Panc1 (cell line): Measurements from ENCODE around the gene CA9.

ENCODE experiments used
- CTCF ChIP-seq: fragments of 450-650 bp; IDR thresholded peaks from 2 replicates; pipeline ENCODE4 v1.5.1; 2017; ENCODE audit warnings: mild to moderate bottlenecking
- POLR2AphosphoS5 ChIP-seq: IDR thresholded peaks from 2 replicates; pipeline ENCODE4 v1.6.1; 2012; ENCODE audit warnings: mild to moderate bottlenecking, low read depth, low read length, moderate library complexity
- SIN3A ChIP-seq: IDR thresholded peaks from 2 replicates; pipeline ENCODE4 v1.6.1; 2012; ENCODE audit warnings: low read depth, mild to moderate bottlenecking, low read length, moderate library complexity, borderline replicate concordance; ENCODE audit not compliant: insufficient read depth
- TCF7L2 ChIP-seq: IDR thresholded peaks from 2 replicates; pipeline ENCODE4 v1.6.1; 2011; ENCODE audit warnings: mild to moderate bottlenecking, low read depth, low read length, inconsistent platforms
- TF ChIP-seq, protein P1 (sequence below), 2 experiments: IDR thresholded peaks; 2 replicates each; pipeline ENCODE4 v1.6.1; 2011 to 2012; ENCODE audit warnings: low read depth in 2 of 2, control low read depth in 1 of 2, low read length in 1 of 2, mild to moderate bottlenecking in 1 of 2, moderate library complexity in 1 of 2; ENCODE audit not compliant: insufficient read depth in 1 of 2

DNA sequence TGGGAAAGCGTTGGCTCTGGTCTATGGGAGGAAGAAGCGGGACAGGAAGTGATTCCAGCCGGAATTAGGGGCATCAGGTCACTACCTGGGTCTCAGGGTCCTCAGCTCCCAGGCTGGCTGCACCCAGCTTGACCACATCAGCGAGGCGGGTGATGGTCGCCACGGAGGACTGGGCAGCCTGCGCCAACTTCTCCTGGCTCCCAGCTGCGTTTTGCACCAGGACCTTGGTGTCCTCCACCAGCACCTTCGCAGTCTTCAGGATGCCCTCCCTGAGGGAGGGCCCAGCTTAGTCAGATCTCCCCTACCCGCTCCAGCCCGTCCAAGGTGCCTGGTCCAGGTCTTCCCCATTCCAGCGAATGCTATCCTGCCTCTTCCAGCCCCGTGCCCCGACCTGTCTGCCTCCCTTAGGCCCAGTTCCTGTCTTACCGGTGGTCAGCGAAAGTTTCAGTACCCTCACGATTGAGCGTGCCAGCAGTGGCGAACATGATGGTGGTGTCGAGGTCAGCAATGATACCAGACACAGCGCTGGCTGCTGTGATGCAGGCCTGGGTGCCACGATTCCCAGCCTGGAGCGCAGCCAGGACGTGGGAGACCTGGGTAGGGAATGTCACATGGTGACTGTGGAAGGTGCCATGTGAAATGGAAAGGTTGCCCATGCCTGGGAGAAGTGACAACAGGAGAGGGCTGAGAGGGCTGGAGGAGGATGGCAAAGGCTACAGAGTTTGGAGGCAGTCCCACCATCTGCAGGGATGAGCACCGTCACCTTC, 30.4 kb downstream of the CA9 start:
- no peak for TF ChIP-seq CTCF
- no peak for TF ChIP-seq POLR2AphosphoS5
- no peak for TF ChIP-seq SIN3A
- TF ChIP-seq, protein P1, sequence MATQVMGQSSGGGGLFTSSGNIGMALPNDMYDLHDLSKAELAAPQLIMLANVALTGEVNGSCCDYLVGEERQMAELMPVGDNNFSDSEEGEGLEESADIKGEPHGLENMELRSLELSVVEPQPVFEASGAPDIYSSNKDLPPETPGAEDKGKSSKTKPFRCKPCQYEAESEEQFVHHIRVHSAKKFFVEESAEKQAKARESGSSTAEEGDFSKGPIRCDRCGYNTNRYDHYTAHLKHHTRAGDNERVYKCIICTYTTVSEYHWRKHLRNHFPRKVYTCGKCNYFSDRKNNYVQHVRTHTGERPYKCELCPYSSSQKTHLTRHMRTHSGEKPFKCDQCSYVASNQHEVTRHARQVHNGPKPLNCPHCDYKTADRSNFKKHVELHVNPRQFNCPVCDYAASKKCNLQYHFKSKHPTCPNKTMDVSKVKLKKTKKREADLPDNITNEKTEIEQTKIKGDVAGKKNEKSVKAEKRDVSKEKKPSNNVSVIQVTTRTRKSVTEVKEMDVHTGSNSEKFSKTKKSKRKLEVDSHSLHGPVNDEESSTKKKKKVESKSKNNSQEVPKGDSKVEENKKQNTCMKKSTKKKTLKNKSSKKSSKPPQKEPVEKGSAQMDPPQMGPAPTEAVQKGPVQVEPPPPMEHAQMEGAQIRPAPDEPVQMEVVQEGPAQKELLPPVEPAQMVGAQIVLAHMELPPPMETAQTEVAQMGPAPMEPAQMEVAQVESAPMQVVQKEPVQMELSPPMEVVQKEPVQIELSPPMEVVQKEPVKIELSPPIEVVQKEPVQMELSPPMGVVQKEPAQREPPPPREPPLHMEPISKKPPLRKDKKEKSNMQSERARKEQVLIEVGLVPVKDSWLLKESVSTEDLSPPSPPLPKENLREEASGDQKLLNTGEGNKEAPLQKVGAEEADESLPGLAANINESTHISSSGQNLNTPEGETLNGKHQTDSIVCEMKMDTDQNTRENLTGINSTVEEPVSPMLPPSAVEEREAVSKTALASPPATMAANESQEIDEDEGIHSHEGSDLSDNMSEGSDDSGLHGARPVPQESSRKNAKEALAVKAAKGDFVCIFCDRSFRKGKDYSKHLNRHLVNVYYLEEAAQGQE (IDR thresholded peaks at IDR 0.05; ENCODE audit: insufficient read depth in 1 of 2, low read depth in 2 of 2, low read length in 1 of 2) = no peak
- no peak for TF ChIP-seq TCF7L2
